HG03103 (cell line): ENCODE measurements around the gene EBF3.
A peak's percentile ranks its signal among the peaks of the same experiment; 100 is the strongest.

Experiments used
- ATAC-seq: cut with Tn5 transposase; IDR thresholded peaks from one replicate; pipeline ENCODE4 v1.9.1; 2021; ENCODE audit warnings: low read depth; ENCODE audit not compliant: unreplicated experiment

The EBF3 gene

DNA sequence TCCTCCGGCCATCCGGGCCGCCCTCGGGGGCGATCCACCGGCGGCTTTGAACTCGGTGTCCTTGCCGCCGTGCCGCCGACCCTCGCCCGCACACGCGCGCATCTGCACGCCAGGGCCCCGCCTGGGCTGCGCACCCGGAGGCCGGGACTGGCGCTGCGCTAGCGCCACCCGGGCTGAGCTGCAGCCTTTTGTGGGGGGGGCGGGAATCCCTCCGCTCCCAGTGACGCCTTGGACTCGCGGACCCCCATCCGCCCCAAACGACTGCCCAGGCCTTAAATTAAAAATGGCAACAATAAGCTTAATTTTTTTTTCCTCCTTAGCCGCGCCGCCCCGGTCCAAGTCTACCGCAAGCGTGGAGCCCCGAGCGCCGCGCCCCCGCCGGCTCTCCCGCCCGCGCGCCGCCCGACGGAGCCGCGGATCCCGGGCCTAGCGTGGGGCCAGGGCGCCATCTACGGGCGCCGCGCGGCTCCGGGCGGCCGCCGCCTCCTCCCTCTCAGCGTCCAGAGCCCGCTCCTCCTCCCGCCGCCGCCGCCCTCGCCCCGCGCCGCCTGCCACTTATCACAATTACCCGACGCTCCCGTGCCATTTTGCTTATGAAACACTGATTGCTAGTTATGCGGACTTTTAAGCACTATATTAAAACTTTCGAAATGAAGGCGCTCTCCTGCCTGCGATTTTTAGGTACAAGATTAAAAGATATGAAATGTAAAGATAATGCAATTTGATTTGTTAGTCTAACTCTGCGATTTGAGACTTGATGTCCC, 7.5 kb upstream of the EBF3 start:
- peak; percentile 60 for ATAC-seq

- no peak for ATAC-seq
These were observed 6.6 kb upstream of the EBF3 start for GRCh38 chr10:129970465-129971364.

DNA sequence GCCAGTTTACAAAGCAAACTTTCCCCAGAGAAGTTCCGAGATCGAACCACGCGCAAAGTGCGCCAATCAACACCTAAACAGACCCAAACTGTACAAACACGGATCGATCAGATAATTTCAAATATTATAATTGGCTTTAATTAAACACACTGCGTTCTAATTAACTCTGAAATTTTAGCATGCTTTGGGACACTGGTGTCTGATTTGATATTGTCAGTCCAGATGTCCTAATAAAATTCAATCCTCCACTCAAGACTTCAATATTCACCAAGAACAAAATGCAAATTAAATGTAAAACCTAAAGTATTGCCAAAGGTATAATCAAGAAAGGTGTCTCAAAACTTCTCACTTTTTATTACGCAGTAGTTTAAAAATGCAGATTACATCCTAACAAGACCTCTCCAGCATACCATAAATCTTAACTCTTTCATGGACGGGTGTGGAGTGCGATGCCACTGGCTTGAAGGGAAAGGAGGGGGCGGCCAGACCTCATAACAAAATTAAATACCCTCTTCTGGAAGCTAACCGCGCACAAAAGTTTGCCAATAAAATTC, 5.9 kb upstream of the EBF3 start:
- no peak for ATAC-seq

- no peak for ATAC-seq
These were observed 5.3 kb upstream of the EBF3 start for GRCh38 chr10:129969184-129969910.

DNA sequence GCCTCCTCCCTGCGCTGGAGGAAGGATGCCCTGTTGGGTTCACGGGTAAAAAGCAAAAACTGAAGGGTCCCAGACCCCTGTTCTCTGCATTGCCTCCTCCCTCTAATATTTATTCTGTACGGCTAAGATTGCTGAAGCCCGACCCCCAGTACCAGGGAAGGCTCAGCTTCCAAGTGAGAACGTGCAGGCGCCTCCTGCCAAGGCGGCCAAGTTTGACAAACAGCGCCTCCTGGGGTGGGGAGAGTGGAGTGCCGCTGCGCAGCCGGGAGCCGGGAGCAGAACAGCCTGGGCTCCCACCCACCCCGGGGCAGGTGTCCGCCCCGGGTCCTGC, 4.7 kb upstream of the EBF3 start:
- no peak for ATAC-seq

GRCh38 chr10:129968020-129968852, 4.2 kb upstream of the EBF3 start:
- no peak for ATAC-seq

- no peak for ATAC-seq
These were observed 3.5 kb upstream of the EBF3 start for GRCh38 chr10:129967579-129968019.

GRCh38 chr10:129966889-129967578, 3.0 kb upstream of the EBF3 start:
- ATAC-seq, result no peak

DNA sequence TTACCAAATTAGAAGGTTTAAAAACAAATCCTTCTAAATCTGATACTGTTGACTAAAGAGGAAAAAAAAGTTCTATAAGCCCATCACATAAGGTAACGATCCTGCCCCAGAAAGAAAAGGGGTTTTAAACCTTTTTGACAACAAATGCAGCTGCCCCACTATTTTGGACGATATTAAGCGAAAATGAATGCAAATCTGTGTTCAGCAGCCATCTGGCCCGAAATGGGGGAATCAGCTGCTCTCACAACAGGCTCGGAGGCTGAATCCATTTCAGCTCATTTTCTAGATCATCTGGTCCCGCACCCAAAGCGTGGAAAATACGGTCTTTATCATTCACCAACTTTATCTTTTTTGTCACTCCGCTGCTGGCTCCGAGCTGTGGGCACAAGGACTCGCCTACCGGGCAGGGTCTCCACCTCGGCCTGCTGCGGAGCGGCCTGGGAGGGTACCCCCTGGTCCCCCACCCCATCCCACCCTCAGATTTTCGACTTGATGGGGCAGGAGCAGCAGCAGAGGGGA, 2.4 kb upstream of the EBF3 start:
- no peak for ATAC-seq

DNA sequence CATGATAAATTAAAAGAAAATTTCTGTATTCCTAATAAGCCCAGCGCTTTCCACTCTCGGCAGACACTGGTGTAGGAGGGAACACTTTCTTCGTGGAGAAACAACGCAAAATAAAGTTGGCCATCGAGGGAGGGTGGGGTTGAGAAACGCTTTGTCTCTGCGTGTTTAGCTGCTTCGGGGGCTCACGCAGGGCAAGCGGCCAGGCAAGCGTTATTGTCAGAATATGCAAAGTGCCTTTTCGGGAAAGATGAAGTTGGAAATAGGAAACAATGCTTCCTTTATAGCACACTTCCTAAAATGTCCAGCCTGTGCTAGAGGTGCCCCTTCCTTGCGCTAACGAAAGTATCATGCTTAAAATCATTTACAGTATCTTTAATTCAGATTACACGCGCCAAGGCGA, 1.9 kb upstream of the EBF3 start:
- no peak for ATAC-seq

DNA sequence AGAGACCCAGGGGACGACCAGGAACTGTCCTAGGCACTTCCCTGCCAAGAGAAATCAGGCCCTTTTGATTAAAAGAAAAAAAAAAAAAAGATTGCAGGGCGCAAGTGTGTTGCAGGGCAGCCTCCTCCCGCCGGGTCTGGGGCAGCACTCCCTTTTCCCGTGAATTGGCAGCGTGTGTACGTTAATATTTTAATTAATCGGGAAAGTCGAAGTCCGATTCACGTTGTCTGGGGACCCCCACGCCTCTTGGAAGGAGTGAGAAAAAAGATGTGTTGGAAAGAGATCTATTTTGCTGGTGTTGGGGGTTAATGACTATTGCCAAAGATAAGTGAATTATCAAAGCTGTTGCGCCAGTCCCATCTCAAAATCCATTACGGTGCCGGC, 1.3 kb upstream of the EBF3 start:
- ATAC-seq, result no peak

DNA sequence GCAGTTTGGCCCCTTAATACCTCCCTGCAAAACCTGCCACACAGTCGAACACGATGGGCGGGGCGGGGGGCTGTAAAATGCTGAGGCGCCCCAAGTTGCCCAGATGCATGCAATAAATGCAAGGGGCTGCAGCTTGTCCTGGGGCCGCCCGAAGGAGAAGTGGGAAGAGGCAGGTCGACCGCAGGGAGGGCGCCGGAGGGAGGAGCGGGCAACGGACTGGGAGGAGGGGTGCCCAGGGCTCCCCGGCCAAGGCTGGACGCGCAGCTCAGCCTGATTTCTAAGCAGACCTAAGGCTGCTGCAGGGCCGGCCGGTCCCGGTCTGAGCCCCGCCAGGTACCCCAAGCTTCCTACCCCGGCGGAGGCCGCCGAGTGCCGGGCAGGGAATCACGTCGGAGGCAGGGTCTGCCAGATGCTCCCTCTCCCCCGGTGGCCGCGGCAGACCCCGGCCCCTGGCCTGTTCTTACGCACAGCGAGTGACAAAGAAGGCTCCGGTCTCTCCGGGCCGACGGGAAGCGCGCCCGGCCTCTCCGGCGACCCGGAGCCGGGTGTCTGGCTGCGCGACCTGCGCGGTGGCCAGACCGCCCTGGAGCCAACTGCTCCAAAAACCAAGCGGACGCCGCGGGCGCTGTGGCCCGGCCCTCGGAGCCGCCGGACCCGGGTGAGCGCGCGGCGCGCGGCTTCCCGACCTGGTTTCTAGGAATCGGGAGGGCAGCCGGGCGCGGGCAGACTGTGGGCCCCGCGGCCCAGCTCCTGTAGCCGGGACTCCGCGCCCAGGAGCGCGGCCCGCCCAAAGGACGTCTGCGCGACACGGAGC, 744 bp upstream of the EBF3 start:
- no peak for ATAC-seq

GRCh38 chr10:129962872-129963640, 1.0 kb downstream of the EBF3 start:
- ATAC-seq, result no peak

DNA sequence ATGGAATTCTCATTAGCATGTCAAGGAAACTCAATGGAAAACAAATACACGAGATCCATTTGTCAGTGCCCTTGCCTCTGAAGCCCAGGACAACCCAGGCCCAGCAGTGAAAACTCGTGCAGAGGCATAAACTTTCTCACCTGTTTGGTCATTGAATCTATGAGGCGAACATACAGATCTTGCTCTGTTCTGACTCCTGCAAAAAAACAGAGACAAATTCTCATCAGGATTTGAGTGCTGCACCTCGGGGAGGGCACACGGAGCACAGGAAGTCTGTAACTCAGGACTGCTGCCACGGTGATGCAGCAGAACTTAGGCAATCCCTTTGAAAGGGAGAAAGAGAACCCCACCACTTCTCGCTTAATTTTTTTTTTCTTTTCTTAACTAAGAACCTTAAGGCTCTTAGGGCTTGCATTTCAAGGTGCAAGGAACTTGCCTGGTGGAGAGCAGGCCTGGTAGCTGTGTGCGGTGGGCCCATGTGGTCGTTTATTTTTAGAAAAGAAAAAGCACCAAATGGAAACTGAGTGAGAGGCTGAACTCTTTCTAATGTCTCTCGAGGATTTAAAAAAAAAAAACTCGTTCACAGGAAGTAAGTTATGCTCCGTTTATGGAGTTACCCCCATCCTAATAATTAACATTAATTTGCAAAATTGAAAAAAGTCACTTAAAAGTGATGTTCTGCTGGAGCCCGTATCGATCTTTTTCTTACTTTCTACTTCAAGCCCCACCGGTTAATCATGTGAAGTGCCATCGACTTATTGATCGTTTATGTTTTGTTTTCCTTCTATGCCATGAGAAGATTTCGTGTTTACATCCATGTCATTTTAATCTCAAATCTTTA, 1.8 kb downstream of the EBF3 start:
- ATAC-seq, result no peak

DNA sequence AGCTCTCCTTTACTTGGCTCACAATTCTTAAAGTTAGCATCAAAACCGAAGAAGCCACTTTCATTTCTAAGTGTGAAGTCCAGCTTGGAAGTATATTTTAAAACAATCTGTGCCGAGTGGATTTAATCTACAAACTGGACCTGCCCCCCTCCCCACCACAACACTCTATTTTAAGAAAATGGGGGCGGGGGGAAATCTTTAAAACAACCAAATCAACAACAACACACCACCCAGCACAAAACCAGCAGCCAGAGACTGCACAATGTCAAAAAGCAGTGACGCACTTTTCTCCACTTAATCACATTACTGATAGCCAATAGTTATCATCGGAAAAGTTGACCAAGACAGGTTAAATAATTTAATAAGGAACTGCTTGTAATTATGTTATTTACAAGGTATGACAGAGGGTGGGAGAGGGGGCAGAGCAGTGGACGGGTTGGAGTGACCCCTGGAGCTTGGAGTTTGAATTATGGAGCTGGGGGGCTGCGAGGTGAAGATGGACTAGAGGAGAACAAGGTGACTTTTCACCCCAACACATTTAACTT, 2.8 kb downstream of the EBF3 start:
- no peak for ATAC-seq

- ATAC-seq, result no peak
These were observed 3.5 kb downstream of the EBF3 start for GRCh38 chr10:129960481-129961156.
